ENCODE data around the gene NOP16.

DNA sequence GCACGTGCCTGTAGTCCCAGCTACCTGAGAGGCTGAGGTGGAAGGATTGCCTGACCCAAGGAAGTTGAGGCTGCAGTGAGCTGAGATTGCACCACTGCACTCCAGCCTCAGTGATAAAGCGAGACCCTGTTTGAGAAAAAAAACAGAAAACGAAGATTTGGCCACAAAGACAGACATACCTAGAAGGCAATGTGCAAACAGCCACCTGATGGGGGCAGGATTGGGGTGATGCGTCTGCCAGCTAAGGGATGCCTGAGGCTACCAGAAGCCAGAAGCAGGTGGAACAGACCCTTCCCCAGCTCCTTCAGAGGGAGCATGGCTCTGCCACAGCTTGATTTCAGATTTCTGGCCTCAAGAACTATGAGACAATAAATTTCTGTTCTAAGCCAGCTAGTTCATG, 3.1 kb upstream of the NOP16 start:
- TF ChIP-seq CEBPB (IDR thresholded peaks at IDR 0.05) (no peak), CTCF (IDR thresholded peaks at IDR 0.05) (no peak), POLR2A (IDR thresholded peaks at IDR 0.05; ENCODE audit: low read length) (no peak), ELK1 (IDR thresholded peaks at IDR 0.05; ENCODE audit: low read depth, low read length) (no peak), BHLHE40 (IDR thresholded peaks at IDR 0.05; ENCODE audit: low read depth, low read length) (no peak), ESRRA (IDR thresholded peaks at IDR 0.05; ENCODE audit: borderline replicate concordance, low read length) (no peak), EP300 (IDR thresholded peaks at IDR 0.05) (no peak)
